HCT116 (cell line): ENCODE data around the gene FBXL4.

Experiments used
- CTCF ChIP-seq, 3 experiments: fragments of 200-600 bp in 1 of 3; sonication (generic) in 1 of 3; IDR thresholded peaks in 2 of 3; conservative IDR thresholded peaks in 1 of 3; 2 replicates each; pipeline ENCODE4 v1.5.1; 2012 to 2017; ENCODE audit warnings: low read depth in 2 of 3, low read length in 2 of 3, antibody characterized with exemption in 1 of 3, borderline replicate concordance in 1 of 3, control low read depth in 1 of 3, mild to moderate bottlenecking in 1 of 3, mixed read lengths in 1 of 3, mixed run types in 1 of 3, moderate library complexity in 1 of 3; ENCODE audit not compliant: insufficient read depth in 1 of 3
- POLR2A ChIP-seq: IDR thresholded peaks from 2 replicates; pipeline ENCODE4 v1.7.0; 2011; ENCODE audit warnings: borderline replicate concordance; ENCODE audit not compliant: insufficient read depth, insufficient read length; ENCODE audit errors: extremely low read depth

DNA sequence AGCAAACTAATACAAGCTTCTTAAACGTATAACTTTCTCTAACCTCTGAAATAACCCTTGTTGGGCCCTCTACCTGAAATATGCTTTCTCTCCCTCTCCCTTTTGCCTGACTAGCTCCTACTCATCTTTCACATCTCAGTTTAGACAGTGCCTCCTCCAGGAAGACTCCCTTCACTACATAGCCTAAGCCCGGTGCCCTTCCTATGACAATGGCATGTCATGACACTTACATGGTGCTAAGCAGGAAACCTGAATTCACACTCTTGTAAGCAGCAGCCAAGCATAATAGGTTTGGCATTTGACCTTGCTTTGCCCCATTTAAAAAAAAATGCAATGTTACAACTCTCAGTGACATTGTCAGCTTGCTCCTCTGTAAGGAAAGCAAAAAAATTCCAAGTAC, 33.1 kb upstream of the FBXL4 start:
- TF ChIP-seq POLR2A (no peak), CTCF (IDR thresholded peaks at IDR 0.05 in 2 of 3, conservative IDR thresholded peaks at IDR 0.05 in 1 of 3; ENCODE audit: borderline replicate concordance in 1 of 3, insufficient read depth in 1 of 3, low read depth in 2 of 3, low read length in 2 of 3) (peak in 2 of 3 experiments; percentile 24 to 38; a peak in 2 of 6 replicates)
